Tibial nerve (tissue), 3 donors: Measurements from ENCODE around the gene TRPC1.

Experiments
- POLR2A ChIP-seq, 2 donors: fragments of 450-650 bp; IDR thresholded peaks; one replicate each; pipeline ENCODE4 v1.6.1; 2017; ENCODE audit warnings: antibody characterized with exemption in 2 of 2, mild to moderate bottlenecking in 2 of 2, moderate library complexity in 2 of 2
- TF ChIP-seq, protein P1 (sequence below), 5 experiments: fragments of 200-600 bp in 3 of 5; fragments of 450-650 bp in 2 of 5; sonication (generic) in 3 of 5; IDR thresholded peaks; one replicate each; pipeline ENCODE4 v1.5.1; 2016 to 2019; ENCODE audit warnings: antibody characterized with exemption in 5 of 5, mild to moderate bottlenecking in 3 of 5, moderate library complexity in 2 of 5

DNA sequence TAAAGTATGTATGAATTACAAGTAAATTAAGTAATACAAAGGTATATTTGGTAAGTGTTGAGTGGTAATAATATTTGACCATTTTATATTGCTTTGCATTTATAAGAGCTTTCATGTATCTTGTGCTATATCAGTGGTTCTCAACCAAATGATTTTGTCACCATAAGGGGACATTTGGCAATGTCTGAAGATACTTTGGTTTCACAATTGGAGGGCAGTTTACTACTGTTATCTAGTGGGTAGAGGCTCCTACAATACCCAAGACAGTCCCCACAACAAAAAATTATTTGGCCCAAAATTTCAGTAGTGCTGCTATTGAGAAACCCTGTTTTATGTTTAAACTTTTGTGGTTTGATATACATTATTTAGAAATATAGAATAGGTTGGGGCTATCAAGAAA is 14.6 kb downstream of the TRPC1 start:
- TF ChIP-seq, protein P1, sequence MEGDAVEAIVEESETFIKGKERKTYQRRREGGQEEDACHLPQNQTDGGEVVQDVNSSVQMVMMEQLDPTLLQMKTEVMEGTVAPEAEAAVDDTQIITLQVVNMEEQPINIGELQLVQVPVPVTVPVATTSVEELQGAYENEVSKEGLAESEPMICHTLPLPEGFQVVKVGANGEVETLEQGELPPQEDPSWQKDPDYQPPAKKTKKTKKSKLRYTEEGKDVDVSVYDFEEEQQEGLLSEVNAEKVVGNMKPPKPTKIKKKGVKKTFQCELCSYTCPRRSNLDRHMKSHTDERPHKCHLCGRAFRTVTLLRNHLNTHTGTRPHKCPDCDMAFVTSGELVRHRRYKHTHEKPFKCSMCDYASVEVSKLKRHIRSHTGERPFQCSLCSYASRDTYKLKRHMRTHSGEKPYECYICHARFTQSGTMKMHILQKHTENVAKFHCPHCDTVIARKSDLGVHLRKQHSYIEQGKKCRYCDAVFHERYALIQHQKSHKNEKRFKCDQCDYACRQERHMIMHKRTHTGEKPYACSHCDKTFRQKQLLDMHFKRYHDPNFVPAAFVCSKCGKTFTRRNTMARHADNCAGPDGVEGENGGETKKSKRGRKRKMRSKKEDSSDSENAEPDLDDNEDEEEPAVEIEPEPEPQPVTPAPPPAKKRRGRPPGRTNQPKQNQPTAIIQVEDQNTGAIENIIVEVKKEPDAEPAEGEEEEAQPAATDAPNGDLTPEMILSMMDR (IDR thresholded peaks at IDR 0.05) = no peak
- TF ChIP-seq POLR2A (IDR thresholded peaks at IDR 0.05) = no peak
